Left ventricle myocardium inferior (tissue), 1 donor: ENCODE measurements around the gene MGP. TPM values are rescaled to one million over a fixed set of nuclear protein-coding genes. Genes with fewer than 3 reads are reported as not detected.

Experiments used
- DNase-seq: peaks from one replicate; pipeline ENCODE4 v3.0.0-alpha.2; 2020
- H3K27ac ChIP-seq: fragments of 200-600 bp; replicated peaks from 2 replicates; pipeline ENCODE4 v1.8.0; 2021
- H3K27me3 ChIP-seq: fragments of 200-600 bp; 2 replicates; pipeline ENCODE4 v1.8.0; 2021; ENCODE audit warnings: low read depth
- H3K36me3 ChIP-seq: fragments of 200-600 bp; 2 replicates; pipeline ENCODE4 v1.8.0; 2021
- H3K4me1 ChIP-seq: fragments of 200-600 bp; 2 replicates; pipeline ENCODE4 v1.8.0; 2021
- H3K4me3 ChIP-seq: fragments of 200-600 bp; 2 replicates; pipeline ENCODE4 v1.8.0; 2021; ENCODE audit warnings: mild to moderate bottlenecking, moderate library complexity
- H3K9me3 ChIP-seq: fragments of 200-600 bp; replicated peaks from 2 replicates; pipeline ENCODE4 v1.8.0; 2021
- CTCF ChIP-seq: fragments of 200-600 bp; IDR thresholded peaks from 2 replicates; pipeline ENCODE4 v1.8.0; 2021; ENCODE audit warnings: antibody characterized with exemption, mild to moderate bottlenecking, borderline replicate concordance
- intact Hi-C: fragments of 100-400 bp; cut with micrococcal nuclease; formaldehyde crosslinking; loops from one replicate; pipeline ENCODE4 v1.11.0; 2022
- total RNA-seq: library from RNA; stranded (reverse); fragmentation: NEBNext Ultra II Directional; extraction: Animal tissue kit (Norgen Biotek cat#: 25700); gene quantifications from one replicate; pipeline ENCODE4 v1.2.1, GENCODE V29; 2021
- donor health status: DM: no; HTN: yes; CAD: no; lungs with severe emphysema.

MGP gene
- total RNA-seq, 1 donor from 2014 or later: 497 TPM

DNA sequence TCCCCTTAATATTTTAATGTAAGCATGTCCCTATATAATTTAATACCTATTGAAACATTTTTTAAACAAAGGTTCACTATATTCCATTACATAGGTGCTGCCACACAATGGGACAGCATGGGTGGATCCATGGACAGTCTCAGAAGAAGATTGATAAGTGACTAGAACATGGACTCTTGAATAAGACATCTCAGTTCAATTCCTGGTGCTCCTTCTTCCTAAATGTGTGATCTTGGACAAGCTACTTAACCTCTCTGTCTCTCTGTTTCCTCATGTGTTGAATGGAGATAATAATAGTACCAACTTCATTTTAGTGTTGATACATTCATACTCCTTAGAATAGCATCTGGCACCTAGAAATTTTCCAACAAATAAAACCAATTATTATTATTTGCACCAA lies 41.3 kb downstream of the MGP start:
- intact Hi-C loops: loop anchor here (2.0 kb wide), 1 partner anchor 152 kb away; no protein-coding TSS in a partner anchor
- no peak for DNase-seq
- peak overlapping the region; percentile 85 for H3K27ac ChIP-seq
- TF ChIP-seq CTCF: no peak
- no peaks in the 10 kb centered on the region for H3K27me3 ChIP-seq
- no peak overlapping the region for H3K4me3 ChIP-seq
- no peaks in the 10 kb centered on the region for H3K36me3 ChIP-seq
- H3K4me1 ChIP-seq: peaks cover 77% of the 10 kb centered on the region
- peaks cover 1% of the 10 kb centered on the region for H3K9me3 ChIP-seq

GRCh38 chr12:14843425-14843887 lies 42.2 kb downstream of the MGP start, which contains the start of gene ART4:
Gene ART4, minus strand, starts transcription at chr12:14843526. Its CDS starts 413 bp downstream, at chr12:14843113.
- H3K4me3 ChIP-seq: peak within 1 kb of the TSS; percentile 51
- no peaks in the 10 kb centered on the region for H3K27me3 ChIP-seq
- DNase-seq: peak; percentile 55
- intact Hi-C loops: no loop called here
- no peaks in the 10 kb centered on the region for H3K36me3 ChIP-seq
- H3K4me1 ChIP-seq: peaks cover 77% of the 10 kb centered on the region
- peaks cover 5% of the 10 kb centered on the region for H3K9me3 ChIP-seq
- no peak for TF ChIP-seq CTCF
- H3K27ac ChIP-seq: peak within 1 kb of the TSS; percentile 85

GRCh38 chr12:14842315-14842714 lies 43.3 kb downstream of the MGP start:
- no peak for DNase-seq
- H3K27ac ChIP-seq: peak overlapping the region; percentile 85

DNA sequence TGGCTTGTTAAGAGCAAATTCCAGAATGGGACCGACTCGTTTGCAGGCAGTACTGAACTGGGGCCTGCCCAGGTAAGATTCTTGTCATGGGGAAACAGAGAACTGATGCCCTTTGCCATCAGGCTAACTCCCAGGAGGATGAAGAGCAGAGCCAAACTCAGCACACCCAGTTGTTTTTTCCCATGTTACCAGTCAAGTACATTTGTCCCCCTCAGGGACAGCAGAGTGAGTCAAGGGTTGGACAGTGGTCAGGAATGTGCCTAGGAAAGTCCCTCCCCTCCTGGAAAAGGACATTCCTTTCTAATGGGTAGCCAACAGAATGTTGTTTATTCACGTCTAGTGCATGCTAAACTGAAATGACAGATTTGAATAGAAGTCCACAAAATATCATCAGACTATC lies 43.9 kb downstream of the MGP start:
- intact Hi-C loops: no loop called here
- no peaks in the 10 kb centered on the region for H3K36me3 ChIP-seq
- H3K27ac ChIP-seq: peak overlapping the region; percentile 85
- peak; percentile 56 for DNase-seq
- no peak for TF ChIP-seq CTCF
- no peaks in the 10 kb centered on the region for H3K27me3 ChIP-seq
- peak overlapping the region; percentile 51 for H3K4me3 ChIP-seq
- H3K9me3 ChIP-seq: peaks cover 5% of the 10 kb centered on the region
- peaks cover 64% of the 10 kb centered on the region for H3K4me1 ChIP-seq

More at GRCh38 chr12:14842315-14842714, 43.3 kb downstream of the MGP start:
- Histone ChIP-seq H3K27me3 (no peaks in the 10 kb centered on the region), H3K9me3 (peaks cover 5% of the 10 kb centered on the region), H3K4me3 (peak overlapping the region; percentile 51), H3K4me1 (peaks cover 69% of the 10 kb centered on the region), H3K36me3 (no peaks in the 10 kb centered on the region)
- intact Hi-C loops: no loop called here
- TF ChIP-seq CTCF: no peak

GRCh38 chr12:14840616-14841015 lies 45.0 kb downstream of the MGP start:
- Histone ChIP-seq H3K9me3 (peaks cover 5% of the 10 kb centered on the region), H3K4me3 (no peak overlapping the region), H3K27me3 (no peaks in the 10 kb centered on the region), H3K27ac (peak overlapping the region; percentile 85), H3K4me1 (peaks cover 56% of the 10 kb centered on the region), H3K36me3 (no peaks in the 10 kb centered on the region)
- intact Hi-C loops: no loop called here
- no peak for TF ChIP-seq CTCF
- DNase-seq: no peak

GRCh38 chr12:14839262-14839661 lies 46.4 kb downstream of the MGP start:
- intact Hi-C loops: no loop called here
- DNase-seq: no peak
- Histone ChIP-seq H3K27ac (no peak overlapping the region), H3K9me3 (peaks cover 5% of the 10 kb centered on the region), H3K4me1 (peaks cover 57% of the 10 kb centered on the region), H3K4me3 (no peak overlapping the region), H3K27me3 (no peaks in the 10 kb centered on the region), H3K36me3 (no peaks in the 10 kb centered on the region)
- TF ChIP-seq CTCF: no peak
